ENCODE data around the gene SNX25.

Gene SNX25

DNA sequence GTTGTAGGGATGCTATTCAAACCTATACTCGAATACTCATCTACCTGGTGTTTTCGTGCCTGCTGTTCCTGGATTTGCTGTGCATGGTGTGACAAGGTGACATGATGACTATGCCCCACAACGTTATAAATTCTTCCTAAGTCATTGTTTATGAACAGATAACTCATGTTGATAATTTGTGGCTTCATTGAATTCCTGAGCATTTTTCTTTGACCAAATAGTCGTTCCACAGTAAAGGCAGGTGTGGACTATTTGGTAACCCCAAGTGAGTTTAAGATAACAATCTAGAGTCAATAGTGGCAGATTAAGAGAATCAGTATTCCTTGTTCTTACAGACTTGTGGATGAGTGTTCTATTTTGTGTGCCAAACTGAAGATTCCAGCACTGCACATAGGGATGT, 59.9 kb downstream of the SNX25 start:
- no peak for DNase-seq (ENCODE audit: low read depth)

DNA sequence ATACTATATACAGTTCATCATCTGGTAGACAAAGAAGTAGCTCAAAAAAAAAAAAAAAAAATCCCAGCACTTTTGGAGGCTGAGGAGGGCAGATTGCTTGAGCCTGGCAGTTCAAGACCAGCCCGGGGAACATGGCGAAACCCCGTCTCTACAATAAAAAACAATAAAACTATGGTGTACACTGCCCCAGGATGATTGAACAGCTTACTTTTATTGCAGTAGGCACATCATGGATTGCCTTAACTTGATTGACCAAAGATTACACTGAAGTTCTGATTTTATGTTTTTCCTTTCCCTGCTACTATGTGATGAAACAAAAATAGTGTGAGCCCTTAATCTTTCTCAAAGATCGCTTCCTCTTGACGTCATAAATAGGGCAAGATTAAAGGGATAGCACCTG, 60.6 kb downstream of the SNX25 start:
- DNase-seq (ENCODE audit: low read depth), result no peak

DNA sequence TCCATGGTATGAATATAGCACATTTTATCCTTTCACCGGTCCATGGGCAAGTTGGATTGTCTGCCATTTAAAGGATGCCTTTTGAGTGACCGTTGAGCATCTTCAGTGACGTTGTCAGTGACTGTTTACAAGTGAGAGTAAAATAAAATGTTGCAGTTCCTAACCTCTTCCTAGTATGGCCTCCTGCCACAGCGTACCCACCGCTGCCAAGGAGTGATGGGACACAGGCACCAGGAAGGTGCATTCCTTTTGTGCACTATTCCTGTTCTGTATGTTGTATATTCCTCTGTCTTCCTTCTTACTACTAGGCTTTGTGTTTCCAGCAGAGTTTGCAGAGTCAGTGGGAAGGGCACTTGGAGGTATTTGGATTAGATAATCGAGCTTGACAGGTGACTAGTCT, 61.5 kb downstream of the SNX25 start:
- no peak for DNase-seq (ENCODE audit: low read depth)

DNA sequence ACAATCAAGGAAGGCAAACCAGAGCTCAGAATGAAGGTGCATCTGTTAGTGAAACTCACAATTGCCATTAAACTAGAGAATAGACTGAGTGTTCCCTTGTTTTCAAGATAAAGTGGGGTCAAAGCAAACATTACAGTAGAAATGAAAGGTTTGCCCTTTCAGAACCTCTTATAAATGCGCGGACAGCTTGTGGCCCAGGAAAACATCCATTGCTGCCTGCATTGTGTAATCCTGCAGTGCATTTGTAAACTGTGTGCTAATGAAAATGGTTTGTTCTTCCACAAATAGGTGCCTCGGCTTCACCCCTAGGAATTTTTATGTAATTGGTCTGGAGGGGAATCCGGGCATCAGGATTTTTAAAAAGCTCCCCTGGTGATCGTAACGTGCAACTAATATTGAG, 62.8 kb downstream of the SNX25 start:
- no peak for DNase-seq (ENCODE audit: low read depth)

DNA sequence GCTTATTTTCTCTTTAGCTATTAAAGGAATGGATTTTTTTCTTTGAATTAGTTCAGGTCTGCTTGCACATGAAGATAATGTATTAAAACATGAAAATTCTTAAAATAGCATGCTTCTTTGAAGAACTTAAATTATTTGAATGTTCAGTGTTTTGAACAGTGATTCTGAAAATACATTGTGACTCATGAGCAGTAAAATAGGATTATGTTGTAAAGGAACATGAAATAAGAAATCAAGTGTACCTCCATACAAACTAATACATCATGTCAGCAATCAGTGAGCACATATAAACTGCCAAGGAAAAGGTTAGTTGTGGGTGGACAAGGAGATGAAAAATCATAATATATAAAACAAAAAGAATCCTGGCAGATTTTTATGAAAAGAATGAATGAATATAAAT, 66.1 kb downstream of the SNX25 start:
- no peak for DNase-seq (ENCODE audit: low read depth)

DNA sequence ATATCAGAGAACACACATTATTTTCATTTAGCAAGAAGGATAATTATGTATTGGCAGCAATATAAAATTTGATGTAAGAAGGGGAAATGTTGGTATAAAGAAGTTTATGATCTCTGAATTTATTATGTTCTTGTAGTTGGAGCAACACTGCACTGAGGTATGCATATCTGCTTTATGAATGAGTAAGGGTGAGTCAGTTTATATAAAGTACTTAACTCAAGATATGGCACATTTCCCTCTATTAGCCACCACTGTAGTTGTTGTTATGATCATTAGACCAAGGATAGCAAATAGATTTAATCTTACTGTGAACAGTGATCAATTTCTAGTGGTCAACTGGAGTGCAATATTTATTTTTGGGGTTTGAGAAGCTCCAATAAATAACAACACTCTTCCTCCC, 66.6 kb downstream of the SNX25 start:
- no peak for DNase-seq (ENCODE audit: low read depth)

DNA sequence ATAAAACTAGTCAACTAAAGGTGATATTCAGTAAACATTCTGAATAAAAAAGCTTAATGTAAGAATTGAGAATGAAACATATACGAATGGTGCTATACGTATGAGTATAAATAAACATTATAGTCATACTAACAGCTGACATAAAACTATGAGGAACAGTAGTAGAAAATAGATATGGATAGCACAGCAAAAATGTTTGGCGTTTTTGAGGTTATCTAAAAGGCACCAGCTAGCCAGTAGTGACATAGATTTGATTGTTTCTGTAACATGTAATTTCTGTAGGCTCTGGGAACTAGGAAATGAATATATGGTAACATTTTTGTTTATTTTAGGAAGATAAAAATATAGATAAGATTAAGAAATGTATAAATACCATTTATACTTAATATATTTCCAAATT, 69.3 kb downstream of the SNX25 start:
- no peak for DNase-seq (ENCODE audit: low read depth)

DNA sequence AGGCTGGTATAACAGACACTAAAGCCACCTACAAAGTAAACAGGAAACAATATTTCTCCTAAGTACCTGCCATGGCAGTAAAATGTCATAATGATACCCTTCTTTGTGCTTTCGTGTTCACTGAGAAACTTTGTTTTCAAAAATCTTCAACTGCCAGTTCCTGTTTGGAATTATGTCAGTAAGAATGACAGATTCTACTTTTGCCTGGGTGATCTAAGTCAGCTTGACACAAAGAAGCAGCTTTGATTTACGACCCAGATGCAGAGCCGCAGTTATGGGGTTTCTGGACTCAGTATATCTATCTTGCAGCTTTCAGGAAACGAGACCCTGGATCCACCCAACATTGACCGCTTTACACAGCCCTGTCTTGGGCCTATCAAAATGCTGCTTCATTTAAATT, 71.2 kb downstream of the SNX25 start:
- DNase-seq (ENCODE audit: low read depth), result no peak

DNA sequence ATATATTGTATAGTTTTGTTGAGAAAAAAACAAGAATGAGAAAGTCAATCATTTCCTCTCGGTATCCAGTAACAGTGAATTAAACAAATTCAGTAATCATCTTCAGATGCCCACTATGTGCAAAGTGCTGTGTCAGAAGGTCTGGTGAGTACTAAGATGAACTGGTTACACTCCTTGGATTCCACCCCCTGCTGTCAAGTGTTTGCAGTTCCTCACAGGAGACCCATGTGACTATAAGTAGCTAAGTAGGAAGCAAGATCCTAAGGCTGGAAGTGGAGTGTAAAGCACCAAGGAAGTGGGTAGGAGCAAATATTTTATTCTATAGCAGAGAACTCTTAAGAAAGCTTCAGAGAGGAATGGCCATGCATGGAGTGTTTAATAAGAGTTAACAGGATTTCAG, 73.6 kb downstream of the SNX25 start:
- DNase-seq (ENCODE audit: low read depth), result peak; percentile 31

DNA sequence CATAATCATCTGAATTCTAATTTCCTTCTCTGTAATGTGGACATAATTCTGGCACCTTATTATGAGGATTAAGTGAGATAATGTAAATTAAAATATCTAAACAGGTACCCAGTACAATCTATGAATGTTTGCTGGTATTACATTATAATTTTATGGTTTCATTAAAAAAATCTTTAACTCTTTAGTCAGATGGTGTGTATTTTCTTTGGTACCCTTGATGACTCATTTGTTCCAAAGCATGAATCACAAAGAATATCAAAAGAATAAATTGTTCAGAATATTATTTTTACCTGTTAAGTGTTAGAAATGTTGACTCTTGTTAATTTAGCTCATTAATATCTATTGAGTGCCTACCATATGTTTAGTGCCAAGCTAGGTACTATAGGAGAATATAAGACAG, 74.3 kb downstream of the SNX25 start:
- peak; percentile 24 for DNase-seq (ENCODE audit: low read depth)

DNA sequence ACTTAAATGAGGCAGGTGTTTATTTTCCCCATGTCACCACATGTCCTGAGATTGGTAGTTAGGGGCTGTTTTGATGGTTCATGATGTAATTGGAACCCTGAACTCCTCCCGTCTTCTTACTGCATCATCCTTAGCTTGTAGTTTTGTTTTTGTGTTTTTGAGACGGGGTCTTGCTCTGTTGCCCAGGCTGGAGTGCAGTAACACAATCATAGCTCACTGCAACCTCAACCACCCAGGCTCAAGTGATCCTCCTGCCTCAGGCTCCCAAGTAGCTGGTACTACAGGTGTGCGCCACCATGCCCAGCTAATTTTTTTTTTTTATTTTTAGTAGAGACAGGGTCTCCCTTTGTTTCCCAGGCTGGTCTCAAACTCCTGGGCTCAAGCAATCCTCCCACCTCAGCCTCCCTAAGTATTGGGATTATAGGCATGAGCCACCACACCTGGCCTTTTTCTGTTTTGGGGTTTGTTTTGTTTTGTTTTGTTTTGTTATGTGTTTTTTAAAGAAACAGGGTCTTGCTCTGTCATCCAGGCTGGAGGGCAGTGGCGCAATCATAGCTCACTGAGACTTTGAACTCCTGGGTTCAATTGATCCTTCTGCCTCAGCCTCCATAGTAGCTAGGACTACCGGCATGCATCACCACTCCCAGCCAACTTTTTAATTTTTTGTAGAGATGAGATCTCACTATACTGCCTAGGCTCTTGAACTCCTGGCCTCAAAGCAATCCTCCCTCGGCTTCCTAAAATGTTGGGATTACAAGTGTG, 76.4 kb downstream of the SNX25 start:
- DNase-seq (ENCODE audit: low read depth), result no peak

DNA sequence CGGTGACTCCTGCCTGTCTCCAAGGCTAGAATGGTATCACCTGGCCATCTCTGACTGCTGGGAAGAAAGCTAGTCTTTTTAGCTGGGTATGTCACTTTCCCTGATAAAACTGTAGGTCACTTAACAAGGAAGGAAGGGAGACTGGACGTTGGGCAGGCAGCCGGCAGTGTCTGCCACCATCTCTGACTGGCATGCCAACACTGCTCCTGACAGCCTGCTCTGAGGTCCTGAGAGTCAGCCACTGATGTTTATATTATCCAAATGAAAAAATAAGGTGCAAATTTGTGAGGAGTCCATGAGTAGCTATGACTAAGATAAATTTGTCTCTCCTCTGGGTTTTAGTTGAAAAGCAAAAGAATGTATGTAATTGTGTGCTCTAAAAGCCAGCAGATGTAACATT, 77.2 kb downstream of the SNX25 start:
- DNase-seq (ENCODE audit: low read depth), result no peak

DNA sequence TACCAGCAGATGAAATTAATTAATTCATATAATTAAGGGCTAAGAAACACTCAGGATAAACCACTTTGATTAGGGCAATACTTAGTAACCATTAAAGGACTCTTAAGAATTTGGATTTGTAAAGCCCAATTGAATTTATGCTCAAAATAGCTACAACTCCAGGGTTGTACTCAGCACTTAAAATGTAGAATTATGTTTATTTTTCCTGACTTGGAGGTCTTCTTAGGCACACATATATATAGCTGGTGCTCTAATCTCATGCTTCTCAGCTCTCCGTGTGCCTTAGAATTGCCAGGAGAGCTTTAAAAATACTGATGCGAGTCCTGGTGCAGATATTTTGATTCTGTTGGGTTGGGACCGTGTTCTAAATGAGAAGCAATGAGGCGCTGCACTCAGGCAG, 77.6 kb downstream of the SNX25 start:
- DNase-seq (ENCODE audit: low read depth), result no peak

DNA sequence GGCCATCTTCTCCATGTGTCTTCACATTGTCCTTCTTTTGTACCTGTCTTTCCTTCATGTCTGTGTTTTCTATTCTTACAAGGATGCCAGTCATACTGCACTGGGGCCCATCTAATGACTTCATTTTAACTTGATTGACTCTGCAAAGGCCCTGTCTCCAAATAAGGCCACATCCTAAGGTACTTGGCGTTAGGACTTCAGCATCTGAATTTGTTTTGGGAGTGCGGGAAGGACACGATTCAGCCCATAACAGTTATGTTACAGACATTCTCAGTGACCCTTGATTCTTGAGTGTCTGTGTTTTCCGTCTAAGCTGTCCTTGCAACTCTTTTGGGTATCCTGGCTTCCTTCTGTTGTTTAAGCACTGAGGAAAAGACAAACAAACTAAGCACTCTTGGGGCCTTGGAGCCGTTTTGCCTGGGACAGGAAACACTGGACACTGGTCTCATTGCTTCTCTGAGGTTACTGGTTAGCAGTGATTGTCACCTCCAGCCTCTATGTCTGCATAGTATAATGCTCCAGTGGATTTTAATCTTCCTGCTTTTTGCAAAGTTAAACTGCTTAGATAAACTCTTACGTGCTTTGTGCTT, 80.7 kb downstream of the SNX25 start:
- no peak for DNase-seq (ENCODE audit: low read depth)

DNA sequence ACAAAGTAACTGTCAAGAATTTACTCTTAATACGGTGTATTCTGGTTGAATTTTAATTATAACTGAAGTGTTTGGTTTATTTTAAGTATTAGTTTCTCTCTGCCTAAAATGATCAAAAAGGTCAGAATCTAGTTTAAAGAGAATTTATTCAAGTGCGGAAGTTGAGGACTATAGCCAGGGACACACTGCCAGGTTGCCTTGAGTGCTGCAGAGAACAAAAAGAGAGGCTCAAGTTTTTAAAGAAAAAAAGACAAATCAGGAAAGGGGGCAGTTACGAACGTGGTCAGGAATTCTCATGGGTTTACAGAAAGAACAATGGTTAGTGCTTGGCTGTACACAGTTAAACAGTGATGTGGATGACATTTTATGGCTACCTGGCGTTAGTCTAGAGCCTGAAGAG, 81.3 kb downstream of the SNX25 start:
- no peak for DNase-seq (ENCODE audit: low read depth)

DNA sequence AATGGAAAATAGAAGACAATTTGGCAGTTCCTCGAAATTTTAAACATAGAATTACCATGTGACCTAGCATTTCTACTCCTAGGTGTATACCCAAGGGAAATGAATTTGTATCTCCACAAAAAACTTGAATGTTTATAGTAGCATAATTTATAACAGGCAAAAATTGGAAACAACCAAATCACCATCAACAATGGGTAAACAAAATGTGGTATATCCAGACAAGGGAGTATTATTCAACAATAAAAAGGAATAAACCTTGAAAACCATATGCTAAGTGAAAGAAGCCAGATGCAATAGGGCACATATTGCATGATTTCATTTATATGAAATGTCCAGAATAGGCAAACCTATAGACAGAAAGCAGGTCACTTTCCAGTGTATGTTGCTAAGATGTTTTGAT, 83.8 kb downstream of the SNX25 start:
- DNase-seq (ENCODE audit: low read depth), result no peak

DNA sequence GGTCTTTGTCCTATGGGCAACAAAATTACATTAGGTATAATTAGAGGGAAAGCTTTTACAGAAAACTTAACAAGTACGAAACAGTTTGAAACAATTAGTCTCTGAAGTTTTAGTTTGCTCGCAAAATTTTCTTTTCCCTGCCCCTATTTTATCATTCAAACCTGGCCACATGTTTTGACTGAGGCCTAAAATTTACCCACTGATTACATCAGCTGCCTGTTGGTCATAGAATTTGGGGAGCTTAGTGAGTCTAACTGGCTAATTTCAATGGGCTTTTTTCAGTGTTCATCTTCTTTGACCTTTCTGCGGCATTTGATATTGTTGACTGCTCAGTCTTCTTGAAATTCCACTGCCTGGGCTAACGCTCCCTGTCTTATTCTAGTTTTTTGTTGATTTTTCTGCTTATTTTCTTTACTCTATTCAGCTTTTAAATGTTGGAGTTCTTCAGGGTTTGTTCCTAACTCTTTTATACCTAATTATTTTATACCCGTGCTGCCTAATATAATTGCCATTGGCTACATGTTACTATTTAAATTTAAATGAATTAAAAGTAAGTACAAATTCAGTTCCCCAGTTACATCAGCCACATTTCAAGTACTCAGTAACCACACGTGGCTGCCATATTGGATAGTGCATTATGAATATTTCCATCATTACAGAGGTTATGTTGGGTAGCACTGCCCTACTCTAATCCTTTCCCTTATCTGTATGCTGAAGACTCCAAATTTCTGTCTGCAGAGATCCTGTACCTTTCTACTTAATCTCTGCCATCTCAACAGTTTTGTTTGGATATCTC, 87.5 kb downstream of the SNX25 start:
- DNase-seq (ENCODE audit: low read depth), result no peak

DNA sequence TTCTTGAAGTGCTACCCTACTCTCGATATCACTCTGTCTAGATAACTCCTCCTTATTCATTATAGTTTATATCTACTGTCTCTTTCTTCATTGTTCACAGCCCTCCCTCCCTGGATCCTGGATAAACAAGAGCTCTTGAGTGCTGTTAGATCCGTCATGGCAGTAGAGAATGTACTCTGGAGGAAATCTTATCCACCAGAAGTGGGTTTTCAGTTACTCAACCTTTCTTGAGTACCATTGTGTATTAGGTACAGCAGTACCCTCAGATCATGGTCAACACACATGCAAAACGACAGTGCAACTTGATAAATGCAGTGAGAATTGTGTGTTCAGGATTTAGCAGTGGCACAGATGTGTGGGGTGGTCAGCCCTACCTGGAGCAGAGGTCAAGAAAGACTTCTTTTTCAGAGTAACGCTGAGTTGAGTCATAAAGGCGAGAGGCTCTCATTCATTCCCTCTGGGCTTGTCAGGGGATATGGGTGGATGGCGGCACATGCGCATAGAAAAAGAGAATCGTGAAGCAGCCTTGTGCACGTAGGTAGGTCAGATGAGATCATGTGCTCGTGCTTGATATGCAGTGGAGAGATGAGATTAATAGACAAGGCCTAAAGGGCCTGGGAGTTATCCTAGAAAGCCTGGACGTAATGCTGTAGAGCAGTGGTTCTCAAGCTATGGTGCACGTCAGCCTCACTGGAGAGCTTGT, 89.5 kb downstream of the SNX25 start:
- DNase-seq (ENCODE audit: low read depth), result no peak

DNA sequence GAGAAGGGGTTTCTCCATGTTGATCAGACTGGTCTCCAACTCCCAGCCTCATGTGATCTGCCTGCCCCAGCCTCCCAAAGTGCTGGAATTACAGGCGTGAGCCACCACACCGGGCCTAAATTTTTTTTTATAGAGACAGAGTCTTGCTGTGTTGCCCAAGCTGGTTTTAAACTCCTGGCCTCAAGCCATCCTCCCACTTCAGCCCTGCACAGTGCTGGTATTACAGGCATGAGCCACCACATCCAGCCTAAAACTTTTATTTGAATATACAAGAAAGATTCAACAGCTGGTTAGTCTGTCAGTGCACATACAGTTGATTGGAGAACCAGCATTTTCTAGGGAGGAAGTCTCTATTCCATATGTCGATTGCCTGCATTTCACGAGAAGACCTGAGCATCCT, 95.1 kb downstream of the SNX25 start:
- DNase-seq (ENCODE audit: low read depth), result no peak

DNA sequence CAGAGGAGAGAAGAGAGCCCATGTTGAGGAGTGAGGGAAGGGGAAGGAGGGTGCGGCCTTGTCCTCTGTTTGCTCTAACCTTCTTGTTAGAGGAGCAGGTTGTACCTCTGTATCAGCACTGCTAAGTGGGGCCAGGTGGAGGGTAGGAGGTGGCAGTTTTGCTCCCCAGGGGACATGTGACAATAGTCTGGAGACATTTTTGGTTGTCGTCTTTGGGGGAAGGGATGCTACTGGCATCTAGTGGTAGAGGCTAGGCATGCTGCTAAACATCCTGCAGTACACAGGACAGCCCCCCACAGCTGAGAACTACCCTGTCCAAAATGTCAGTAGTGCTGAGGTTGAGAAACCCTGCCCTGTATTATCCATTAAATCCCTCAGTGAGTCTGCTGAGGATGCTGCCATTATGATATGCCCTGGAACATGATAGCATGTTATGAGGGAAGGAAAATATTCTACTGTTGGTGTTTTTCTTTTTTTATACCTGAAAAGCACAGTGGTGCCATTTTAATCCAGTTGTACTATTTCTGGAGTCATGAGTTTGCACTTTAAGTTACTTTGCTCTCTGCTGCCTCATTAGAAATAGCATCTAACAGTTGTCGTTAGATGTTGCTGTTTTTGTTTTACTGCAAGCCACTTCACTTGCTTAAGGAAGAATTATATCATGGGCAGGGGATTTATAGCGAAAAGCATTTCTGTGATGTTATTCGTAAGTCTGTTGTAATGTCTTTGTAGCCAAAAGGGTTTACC, 95.7 kb downstream of the SNX25 start:
- peak; percentile 8 for DNase-seq (ENCODE audit: low read depth)

DNA sequence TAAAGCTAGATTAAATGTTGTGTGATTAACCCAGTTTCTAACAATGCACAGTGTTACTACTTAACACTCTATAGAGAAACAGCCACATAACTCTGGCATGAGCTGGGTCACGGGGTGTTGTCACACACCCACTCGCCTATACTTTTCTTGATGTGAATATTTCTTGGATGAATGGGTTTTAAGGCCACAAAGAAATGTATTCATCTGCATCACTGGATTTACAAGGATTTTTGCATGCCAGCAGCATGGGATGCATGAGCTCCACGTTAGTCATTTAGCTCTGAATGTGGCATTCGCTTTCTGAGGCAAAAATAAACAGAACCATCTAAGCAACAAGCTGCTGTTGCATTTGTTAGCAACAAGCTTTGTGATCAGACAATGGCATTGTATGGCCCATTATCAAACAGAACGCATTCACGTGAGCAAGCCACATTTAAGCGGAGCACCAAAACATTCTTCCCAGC, 96.6 kb downstream of the SNX25 start:
- peak; percentile 78 for DNase-seq (ENCODE audit: low read depth)

All from fibroblast of gingiva (primary cell).